IMR-90 (cell line): ENCODE data around the gene ZFR.

Experiments
- CTCF ChIP-seq: conservative IDR thresholded peaks from 2 replicates; pipeline ENCODE4 v1.5.1; 2012; ENCODE audit warnings: mild to moderate bottlenecking, low read depth, low read length, improper control_type of control experiment
- MXI1 ChIP-seq: IDR thresholded peaks from 2 replicates; pipeline ENCODE4 v1.6.1; 2012; ENCODE audit warnings: low read depth, mild to moderate bottlenecking, low read length, moderate library complexity, borderline replicate concordance
- POLR2A ChIP-seq: IDR thresholded peaks from 2 replicates; pipeline ENCODE4 v1.6.1; 2012; ENCODE audit warnings: mild to moderate bottlenecking, low read depth, low read length
- RFX5 ChIP-seq: IDR thresholded peaks from 2 replicates; pipeline ENCODE4 v1.8.0; 2012; ENCODE audit warnings: low read depth, mild to moderate bottlenecking, low read length, moderate library complexity

GRCh38 chr5:32475334-32476097, 31.0 kb upstream of the ZFR start:
- no peak for TF ChIP-seq MXI1
- no peak for TF ChIP-seq CTCF
- TF ChIP-seq POLR2A = no peak
- TF ChIP-seq RFX5 = no peak
